WTC11 (cell line): ENCODE data around the gene DGLUCY. TPM values are rescaled to one million over a fixed set of nuclear protein-coding genes. Genes with fewer than 3 reads are reported as not detected.

ENCODE experiments used
- ATAC-seq: fragments of 200-7000 bp; cut with Tn5 transposase; 2 replicates; pipeline ENCODE4 v1.10.0; 2021; ENCODE audit warnings: mild to moderate bottlenecking, moderate library complexity
- CTCF ChIA-PET: fragments of 300-600 bp; sonication (Branson Sonifier 250); formaldehyde crosslinking; loops from one replicate; lab custom pipeline; 2021; ENCODE audit warnings: antibody characterized with exemption; lab: Charles Lee
- POLR2A ChIA-PET: fragments of 350-600 bp; sonication (Branson Sonifier 250); formaldehyde crosslinking; loops from one replicate; lab custom pipeline; 2021; ENCODE audit warnings: antibody characterized with exemption; lab: Charles Lee
- DNase-seq: peaks from one replicate; pipeline ENCODE4 v3.0.0; 2021; ENCODE audit warnings: low spot score
- H3K27ac Mint-ChIP-seq: 2 replicates; pipeline ENCODE4 v1.8.0; 2021; ENCODE audit warnings: mixed read lengths
- H3K27me3 Mint-ChIP-seq: 2 replicates; pipeline ENCODE4 v1.8.0; 2021; ENCODE audit warnings: low read depth, mild to moderate bottlenecking, moderate library complexity, mixed read lengths
- H3K36me3 Mint-ChIP-seq: 2 replicates; pipeline ENCODE4 v1.8.0; 2021; ENCODE audit warnings: mixed read lengths
- H3K4me1 Mint-ChIP-seq: 2 replicates; pipeline ENCODE4 v1.8.0; 2022; ENCODE audit warnings: mixed read lengths
- H3K4me3 Mint-ChIP-seq: 2 replicates; pipeline ENCODE4 v1.8.0; 2021; ENCODE audit warnings: mild to moderate bottlenecking, moderate library complexity, mixed read lengths
- H3K9me3 Mint-ChIP-seq: 2 replicates; pipeline ENCODE4 v1.8.0; 2021; ENCODE audit warnings: mixed read lengths
- CTCF ChIP-seq: fragments of 200-600 bp; IDR thresholded peaks from 2 replicates; pipeline ENCODE4 v1.8.0; 2022; ENCODE audit warnings: antibody characterized with exemption
- EMX1 ChIP-seq: fragments of 250-450 bp; sonication (Bioruptor Pico); IDR thresholded peaks from 2 replicates; pipeline ENCODE4 v1.8.0; 2021; ENCODE audit warnings: mild to moderate bottlenecking
- HMGA2 ChIP-seq: fragments of 250-450 bp; sonication (Bioruptor Pico); IDR thresholded peaks from 2 replicates; pipeline ENCODE4 v1.4.0; 2021; ENCODE audit warnings: mild to moderate bottlenecking, moderate library complexity
- IRF1 ChIP-seq: sonication (generic); formaldehyde crosslinking; IDR thresholded peaks from 2 replicates; pipeline ENCODE4 v1.8.0; 2023; ENCODE audit warnings: missing genetic modification reagents
- JUN ChIP-seq: sonication (generic); formaldehyde crosslinking; IDR thresholded peaks from 2 replicates; pipeline ENCODE4 v1.8.0; 2023; ENCODE audit warnings: mild to moderate bottlenecking, missing genetic modification reagents
- NFATC4 ChIP-seq: fragments of 250-450 bp; sonication (Bioruptor Pico); IDR thresholded peaks from 2 replicates; pipeline ENCODE4 v1.9.0; 2021; ENCODE audit warnings: mild to moderate bottlenecking
- NR1H2 ChIP-seq: sonication (generic); formaldehyde crosslinking; IDR thresholded peaks from 2 replicates; pipeline ENCODE4 v1.9.0; 2021; ENCODE audit warnings: mild to moderate bottlenecking, moderate library complexity, missing genetic modification reagents
- PRRX2 ChIP-seq: fragments of 250-450 bp; sonication (Bioruptor Pico); IDR thresholded peaks from 2 replicates; pipeline ENCODE4 v1.8.0; 2021; ENCODE audit warnings: mild to moderate bottlenecking
- RELA ChIP-seq: sonication (generic); formaldehyde crosslinking; IDR thresholded peaks from 2 replicates; pipeline ENCODE4 v1.8.1; 2022; ENCODE audit warnings: missing genetic modification reagents, mild to moderate bottlenecking, borderline replicate concordance
- SP1 ChIP-seq: sonication (generic); formaldehyde crosslinking; conservative IDR thresholded peaks from 2 replicates; pipeline ENCODE4 v1.8.1; 2022; ENCODE audit warnings: missing genetic modification reagents
- USF1 ChIP-seq: sonication (generic); formaldehyde crosslinking; IDR thresholded peaks from 2 replicates; pipeline ENCODE4 v1.8.0; 2022; ENCODE audit warnings: mild to moderate bottlenecking, missing genetic modification reagents
- ZNF671 ChIP-seq: fragments of 250-450 bp; sonication (Bioruptor Pico); IDR thresholded peaks from 2 replicates; pipeline ENCODE4 v1.8.0; 2021; ENCODE audit warnings: mild to moderate bottlenecking
- total RNA-seq: library from RNA; stranded (reverse); gene quantifications from 3 replicates; pipeline ENCODE4 v1.2.3, GENCODE V29; 2021
- TF ChIP-seq, protein P1 (sequence below): sonication (generic); formaldehyde crosslinking; IDR thresholded peaks from 2 replicates; pipeline ENCODE4 v1.8.1; 2023; ENCODE audit warnings: mild to moderate bottlenecking, missing genetic modification reagents
- TF ChIP-seq, protein P2 (sequence below): sonication (generic); formaldehyde crosslinking; IDR thresholded peaks from 2 replicates; pipeline ENCODE4 v1.8.1; 2023; ENCODE audit warnings: mild to moderate bottlenecking, moderate library complexity, missing genetic modification reagents
- TF ChIP-seq, protein P3 (sequence below): sonication (generic); formaldehyde crosslinking; IDR thresholded peaks from 2 replicates; pipeline ENCODE4 v1.8.1; 2022; ENCODE audit warnings: low read depth, mild to moderate bottlenecking, moderate library complexity, missing genetic modification reagents, borderline replicate concordance

DGLUCY gene
- total RNA-seq, 1 experiment from 2014 or later = 35.4 TPM

GRCh38 chr14:91267965-91268437 lies 154.1 kb downstream of the DGLUCY start:
- no peak overlapping the region for H3K27ac Mint-ChIP-seq
- POLR2A ChIA-PET = no interaction called here

GRCh38 chr14:91269076-91269991 lies 155.5 kb downstream of the DGLUCY start:
- H3K27ac Mint-ChIP-seq = peak overlapping the region; percentile 14; the same call in 1 of the 2 replicates
- ChIA-PET CTCF (interaction anchor here (1.3 kb wide), 1 partner anchor 96 kb away, joined by 4 read pairs; no protein-coding TSS in a partner anchor), POLR2A (no interaction called here)
- H3K9me3 Mint-ChIP-seq = no peaks in the 10 kb centered on the region
- H3K36me3 Mint-ChIP-seq = peaks cover 3% of the 10 kb centered on the region
- TF ChIP-seq RELA = no peak
- TF ChIP-seq USF1 (CRISPR knock-in tag) = no peak
- no peak for TF ChIP-seq ZNF671 (CRISPR knock-in tag)
- TF ChIP-seq IRF1 (CRISPR knock-in tag) = no peak
- DNase-seq = no peak
- ATAC-seq = no peak
- peaks cover 16% of the 10 kb centered on the region for H3K27me3 Mint-ChIP-seq
- peaks cover 3% of the 10 kb centered on the region for H3K4me1 Mint-ChIP-seq
- no peak overlapping the region for H3K4me3 Mint-ChIP-seq

More at GRCh38 chr14:91267965-91268437, 154.1 kb downstream of the DGLUCY start:
- TF ChIP-seq SP1 = no peak
- TF ChIP-seq NFATC4 (CRISPR knock-in tag) = no peak
- no peak for TF ChIP-seq HMGA2 (CRISPR knock-in tag)
- TF ChIP-seq, protein P1, sequence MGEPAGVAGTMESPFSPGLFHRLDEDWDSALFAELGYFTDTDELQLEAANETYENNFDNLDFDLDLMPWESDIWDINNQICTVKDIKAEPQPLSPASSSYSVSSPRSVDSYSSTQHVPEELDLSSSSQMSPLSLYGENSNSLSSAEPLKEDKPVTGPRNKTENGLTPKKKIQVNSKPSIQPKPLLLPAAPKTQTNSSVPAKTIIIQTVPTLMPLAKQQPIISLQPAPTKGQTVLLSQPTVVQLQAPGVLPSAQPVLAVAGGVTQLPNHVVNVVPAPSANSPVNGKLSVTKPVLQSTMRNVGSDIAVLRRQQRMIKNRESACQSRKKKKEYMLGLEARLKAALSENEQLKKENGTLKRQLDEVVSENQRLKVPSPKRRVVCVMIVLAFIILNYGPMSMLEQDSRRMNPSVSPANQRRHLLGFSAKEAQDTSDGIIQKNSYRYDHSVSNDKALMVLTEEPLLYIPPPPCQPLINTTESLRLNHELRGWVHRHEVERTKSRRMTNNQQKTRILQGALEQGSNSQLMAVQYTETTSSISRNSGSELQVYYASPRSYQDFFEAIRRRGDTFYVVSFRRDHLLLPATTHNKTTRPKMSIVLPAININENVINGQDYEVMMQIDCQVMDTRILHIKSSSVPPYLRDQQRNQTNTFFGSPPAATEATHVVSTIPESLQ (CRISPR knock-in tag) = no peak
- TF ChIP-seq CTCF = no peak
- TF ChIP-seq JUN (CRISPR knock-in tag) = no peak
- no peak for TF ChIP-seq PRRX2 (CRISPR knock-in tag)
- TF ChIP-seq EMX1 (CRISPR knock-in tag) = no peak
- no peak for TF ChIP-seq NR1H2 (CRISPR knock-in tag)
- TF ChIP-seq, protein P2, sequence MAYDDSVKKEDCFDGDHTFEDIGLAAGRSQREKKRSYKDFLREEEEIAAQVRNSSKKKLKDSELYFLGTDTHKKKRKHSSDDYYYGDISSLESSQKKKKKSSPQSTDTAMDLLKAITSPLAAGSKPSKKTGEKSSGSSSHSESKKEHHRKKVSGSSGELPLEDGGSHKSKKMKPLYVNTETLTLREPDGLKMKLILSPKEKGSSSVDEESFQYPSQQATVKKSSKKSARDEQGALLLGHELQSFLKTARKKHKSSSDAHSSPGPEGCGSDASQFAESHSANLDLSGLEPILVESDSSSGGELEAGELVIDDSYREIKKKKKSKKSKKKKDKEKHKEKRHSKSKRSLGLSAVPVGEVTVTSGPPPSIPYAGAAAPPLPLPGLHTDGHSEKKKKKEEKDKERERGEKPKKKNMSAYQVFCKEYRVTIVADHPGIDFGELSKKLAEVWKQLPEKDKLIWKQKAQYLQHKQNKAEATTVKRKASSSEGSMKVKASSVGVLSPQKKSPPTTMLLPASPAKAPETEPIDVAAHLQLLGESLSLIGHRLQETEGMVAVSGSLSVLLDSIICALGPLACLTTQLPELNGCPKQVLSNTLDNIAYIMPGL (CRISPR knock-in tag) = no peak
- TF ChIP-seq, protein P3, sequence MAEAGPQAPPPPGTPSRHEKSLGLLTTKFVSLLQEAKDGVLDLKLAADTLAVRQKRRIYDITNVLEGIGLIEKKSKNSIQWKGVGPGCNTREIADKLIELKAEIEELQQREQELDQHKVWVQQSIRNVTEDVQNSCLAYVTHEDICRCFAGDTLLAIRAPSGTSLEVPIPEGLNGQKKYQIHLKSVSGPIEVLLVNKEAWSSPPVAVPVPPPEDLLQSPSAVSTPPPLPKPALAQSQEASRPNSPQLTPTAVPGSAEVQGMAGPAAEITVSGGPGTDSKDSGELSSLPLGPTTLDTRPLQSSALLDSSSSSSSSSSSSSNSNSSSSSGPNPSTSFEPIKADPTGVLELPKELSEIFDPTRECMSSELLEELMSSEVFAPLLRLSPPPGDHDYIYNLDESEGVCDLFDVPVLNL (CRISPR knock-in tag) = no peak
- CTCF ChIA-PET = interaction anchor here (1.2 kb wide), 1 partner anchor 94 kb away, joined by 3 read pairs; no protein-coding TSS in a partner anchor
- Mint-ChIP-seq H3K4me3 (no peak overlapping the region), H3K27me3 (peaks cover 29% of the 10 kb centered on the region), H3K4me1 (peaks cover 12% of the 10 kb centered on the region), H3K36me3 (peaks cover 3% of the 10 kb centered on the region), H3K9me3 (no peaks in the 10 kb centered on the region)
- DNase-seq (no peak), ATAC-seq (no peak)
